Measurements from ENCODE around the gene DUSP15.
"Not testable (repeated sequence)": the region's sequence is repeated elsewhere in the genome, so short reads cannot be mapped to it uniquely, and the experiment has no call there.

Gene DUSP15

GRCh38 chr20:31833130-31833930, 37.0 kb downstream of the DUSP15 start:
- peak; percentile 17 to 40 (median 22) for DNase-seq
- Histone ChIP-seq H3K36me3 (ENCODE audit: control insufficient read depth, insufficient read depth, low read length) (no peaks in the 10 kb centered on the region), H3K4me3 (ENCODE audit: insufficient read depth, low read depth, low read length, poor library complexity, severe bottlenecking) (no peak overlapping the region), H3K9me3 (ENCODE audit: control insufficient read depth, low read length) (no peaks in the 10 kb centered on the region), H3K4me1 (ENCODE audit: control insufficient read depth, insufficient read depth, low read length, poor library complexity, severe bottlenecking) (no peaks in the 10 kb centered on the region), H3K27me3 (replicated peaks; ENCODE audit: control insufficient read depth, insufficient read depth, low read length, poor library complexity, severe bottlenecking) (no peaks in the 10 kb centered on the region), H3K27ac (ENCODE audit: insufficient read depth, low read length, poor library complexity, severe bottlenecking) (no peak overlapping the region)

- H3K27ac ChIP-seq (ENCODE audit: insufficient read depth, low read length, poor library complexity, severe bottlenecking) = no peak overlapping the region
- H3K36me3 ChIP-seq (ENCODE audit: control insufficient read depth, insufficient read depth, low read length) = no peaks in the 10 kb centered on the region
- H3K9me3 ChIP-seq (ENCODE audit: control insufficient read depth, low read length) = no peaks in the 10 kb centered on the region
- H3K4me3 ChIP-seq (ENCODE audit: insufficient read depth, low read depth, low read length, poor library complexity, severe bottlenecking) = no peak overlapping the region
- DNase-seq = no peak
- no peaks in the 10 kb centered on the region for H3K4me1 ChIP-seq (ENCODE audit: control insufficient read depth, insufficient read depth, low read length, poor library complexity, severe bottlenecking)
- no peaks in the 10 kb centered on the region for H3K27me3 ChIP-seq (replicated peaks; ENCODE audit: control insufficient read depth, insufficient read depth, low read length, poor library complexity, severe bottlenecking)
Observed at GRCh38 chr20:31831771-31832306, 38.5 kb downstream of the DUSP15 start.

- Histone ChIP-seq H3K27ac (ENCODE audit: insufficient read depth, low read length, poor library complexity, severe bottlenecking) (no peak overlapping the region), H3K4me1 (ENCODE audit: control insufficient read depth, insufficient read depth, low read length, poor library complexity, severe bottlenecking) (no peaks in the 10 kb centered on the region), H3K4me3 (ENCODE audit: insufficient read depth, low read depth, low read length, poor library complexity, severe bottlenecking) (no peak overlapping the region), H3K36me3 (ENCODE audit: control insufficient read depth, insufficient read depth, low read length) (no peaks in the 10 kb centered on the region), H3K9me3 (ENCODE audit: control insufficient read depth, low read length) (no peaks in the 10 kb centered on the region), H3K27me3 (replicated peaks; ENCODE audit: control insufficient read depth, insufficient read depth, low read length, poor library complexity, severe bottlenecking) (no peaks in the 10 kb centered on the region)
- DNase-seq = no peak
Observed at GRCh38 chr20:31831211-31831610, 39.1 kb downstream of the DUSP15 start.

- Histone ChIP-seq H3K4me3 (ENCODE audit: insufficient read depth, low read depth, low read length, poor library complexity, severe bottlenecking) (no peak overlapping the region), H3K27ac (ENCODE audit: insufficient read depth, low read length, poor library complexity, severe bottlenecking) (no peak overlapping the region), H3K4me1 (ENCODE audit: control insufficient read depth, insufficient read depth, low read length, poor library complexity, severe bottlenecking) (no peaks in the 10 kb centered on the region), H3K36me3 (ENCODE audit: control insufficient read depth, insufficient read depth, low read length) (no peaks in the 10 kb centered on the region), H3K9me3 (ENCODE audit: control insufficient read depth, low read length) (no peaks in the 10 kb centered on the region), H3K27me3 (replicated peaks; ENCODE audit: control insufficient read depth, insufficient read depth, low read length, poor library complexity, severe bottlenecking) (no peaks in the 10 kb centered on the region)
- no peak for DNase-seq
Observed at GRCh38 chr20:31830406-31830981, 39.8 kb downstream of the DUSP15 start.

- Histone ChIP-seq H3K4me3 (ENCODE audit: insufficient read depth, low read depth, low read length, poor library complexity, severe bottlenecking) (no peak overlapping the region), H3K36me3 (ENCODE audit: control insufficient read depth, insufficient read depth, low read length) (no peaks in the 10 kb centered on the region), H3K9me3 (ENCODE audit: control insufficient read depth, low read length) (no peaks in the 10 kb centered on the region), H3K27ac (ENCODE audit: insufficient read depth, low read length, poor library complexity, severe bottlenecking) (no peak overlapping the region), H3K4me1 (ENCODE audit: control insufficient read depth, insufficient read depth, low read length, poor library complexity, severe bottlenecking) (no peaks in the 10 kb centered on the region), H3K27me3 (replicated peaks; ENCODE audit: control insufficient read depth, insufficient read depth, low read length, poor library complexity, severe bottlenecking) (no peaks in the 10 kb centered on the region)
- no peak for DNase-seq
Observed at GRCh38 chr20:31829731-31830130, 40.6 kb downstream of the DUSP15 start.

GRCh38 chr20:31828016-31828415, 42.3 kb downstream of the DUSP15 start:
- not testable (repeated sequence) for H3K27me3 ChIP-seq (replicated peaks; ENCODE audit: control insufficient read depth, insufficient read depth, low read length, poor library complexity, severe bottlenecking); H3K9me3 ChIP-seq (ENCODE audit: control insufficient read depth, low read length); H3K27ac ChIP-seq (ENCODE audit: insufficient read depth, low read length, poor library complexity, severe bottlenecking); H3K4me3 ChIP-seq (ENCODE audit: insufficient read depth, low read depth, low read length, poor library complexity, severe bottlenecking); H3K36me3 ChIP-seq (ENCODE audit: control insufficient read depth, insufficient read depth, low read length); H3K4me1 ChIP-seq (ENCODE audit: control insufficient read depth, insufficient read depth, low read length, poor library complexity, severe bottlenecking); DNase-seq

GRCh38 chr20:31827059-31827458, 43.3 kb downstream of the DUSP15 start:
- H3K27ac ChIP-seq (ENCODE audit: insufficient read depth, low read length, poor library complexity, severe bottlenecking) = no peak overlapping the region
- DNase-seq = no peak
- no peaks in the 10 kb centered on the region for H3K36me3 ChIP-seq (ENCODE audit: control insufficient read depth, insufficient read depth, low read length)
- no peaks in the 10 kb centered on the region for H3K9me3 ChIP-seq (ENCODE audit: control insufficient read depth, low read length)
- H3K27me3 ChIP-seq (replicated peaks; ENCODE audit: control insufficient read depth, insufficient read depth, low read length, poor library complexity, severe bottlenecking) = no peaks in the 10 kb centered on the region
- H3K4me1 ChIP-seq (ENCODE audit: control insufficient read depth, insufficient read depth, low read length, poor library complexity, severe bottlenecking) = peaks cover 3% of the 10 kb centered on the region
- no peak overlapping the region for H3K4me3 ChIP-seq (ENCODE audit: insufficient read depth, low read depth, low read length, poor library complexity, severe bottlenecking)

GRCh38 chr20:31826074-31826473, 44.3 kb downstream of the DUSP15 start:
- Histone ChIP-seq H3K4me1 (ENCODE audit: control insufficient read depth, insufficient read depth, low read length, poor library complexity, severe bottlenecking) (peaks cover 3% of the 10 kb centered on the region), H3K36me3 (ENCODE audit: control insufficient read depth, insufficient read depth, low read length) (no peaks in the 10 kb centered on the region), H3K9me3 (ENCODE audit: control insufficient read depth, low read length) (no peaks in the 10 kb centered on the region), H3K27ac (ENCODE audit: insufficient read depth, low read length, poor library complexity, severe bottlenecking) (no peak overlapping the region), H3K4me3 (ENCODE audit: insufficient read depth, low read depth, low read length, poor library complexity, severe bottlenecking) (no peak overlapping the region), H3K27me3 (replicated peaks; ENCODE audit: control insufficient read depth, insufficient read depth, low read length, poor library complexity, severe bottlenecking) (no peaks in the 10 kb centered on the region)
- no peak for DNase-seq

GRCh38 chr20:31824554-31825313, 45.6 kb downstream of the DUSP15 start:
- Histone ChIP-seq H3K27ac (ENCODE audit: insufficient read depth, low read length, poor library complexity, severe bottlenecking) (no peak overlapping the region), H3K9me3 (ENCODE audit: control insufficient read depth, low read length) (no peaks in the 10 kb centered on the region), H3K4me1 (ENCODE audit: control insufficient read depth, insufficient read depth, low read length, poor library complexity, severe bottlenecking) (peaks cover 3% of the 10 kb centered on the region), H3K36me3 (ENCODE audit: control insufficient read depth, insufficient read depth, low read length) (no peaks in the 10 kb centered on the region), H3K27me3 (replicated peaks; ENCODE audit: control insufficient read depth, insufficient read depth, low read length, poor library complexity, severe bottlenecking) (no peaks in the 10 kb centered on the region), H3K4me3 (ENCODE audit: insufficient read depth, low read depth, low read length, poor library complexity, severe bottlenecking) (no peak overlapping the region)
- no peak for DNase-seq

GRCh38 chr20:31824125-31824485, 46.2 kb downstream of the DUSP15 start:
- Histone ChIP-seq H3K27me3 (replicated peaks; ENCODE audit: control insufficient read depth, insufficient read depth, low read length, poor library complexity, severe bottlenecking) (no peaks in the 10 kb centered on the region), H3K9me3 (ENCODE audit: control insufficient read depth, low read length) (no peaks in the 10 kb centered on the region), H3K36me3 (ENCODE audit: control insufficient read depth, insufficient read depth, low read length) (no peaks in the 10 kb centered on the region), H3K4me1 (ENCODE audit: control insufficient read depth, insufficient read depth, low read length, poor library complexity, severe bottlenecking) (peaks cover 3% of the 10 kb centered on the region), H3K27ac (ENCODE audit: insufficient read depth, low read length, poor library complexity, severe bottlenecking) (no peak overlapping the region), H3K4me3 (ENCODE audit: insufficient read depth, low read depth, low read length, poor library complexity, severe bottlenecking) (no peak overlapping the region)
- DNase-seq = no peak

All from effector memory CD4-positive, alpha-beta T cell (primary cell).